K562 (cell line): Measurements from ENCODE around the gene SGMS1. TPM values are rescaled to one million over a fixed set of nuclear protein-coding genes. Genes with fewer than 3 reads are reported as not detected.

Experiments
- HNRNPK ChIP-seq: fragments of 200-400 bp; formaldehyde crosslinking; IDR thresholded peaks from one replicate; pipeline ENCODE4 v1.6.1; 2018; ENCODE audit warnings: mild to moderate bottlenecking, low read depth, low read length; ENCODE audit not compliant: poor library complexity, severe bottlenecking
- JUND ChIP-seq, 2 experiments: IDR thresholded peaks; 2 replicates in 1 of 2; 3 replicates in 1 of 2; pipeline ENCODE4 v1.6.1; 2011; ENCODE audit warnings: borderline replicate concordance in 2 of 2, low read depth in 2 of 2, low read length in 2 of 2, improper control_type of control experiment in 1 of 2, missing biosample characterization in 1 of 2, missing genetic modification characterization in 1 of 2, missing genetic modification reagents in 1 of 2
- MAFG ChIP-seq: fragments of 450-650 bp; conservative IDR thresholded peaks from 2 replicates; pipeline ENCODE4 v1.6.1; 2016; ENCODE audit warnings: missing genetic modification characterization, missing compliant biosample characterization
- NUFIP1 ChIP-seq: fragments of 450-650 bp; IDR thresholded peaks from 2 replicates; pipeline ENCODE4 v1.6.1; 2018; ENCODE audit not compliant: partially characterized antibody
- POLR2A ChIP-seq: fragments of 450-650 bp; conservative IDR thresholded peaks from 2 replicates; pipeline ENCODE4 v1.6.1; 2016
- POLR2B ChIP-seq: fragments of 450-650 bp; IDR thresholded peaks from 2 replicates; pipeline ENCODE4 v1.6.1; 2018; ENCODE audit warnings: low read depth; ENCODE audit not compliant: partially characterized antibody
- RNF2 ChIP-seq: sonication (generic); IDR thresholded peaks from 2 replicates; pipeline ENCODE4 v1.6.1; 2016
- SREBF1 ChIP-seq: fragments of 150-350 bp; IDR thresholded peaks from 2 replicates; pipeline ENCODE4 v1.6.1; 2014; ENCODE audit warnings: antibody characterized with exemption, low read depth, low read length, borderline replicate concordance
- TARDBP ChIP-seq: fragments of 450-650 bp; IDR thresholded peaks from 2 replicates; pipeline ENCODE4 v1.6.1; 2016
- TCF7L2 ChIP-seq: fragments of 150-350 bp; IDR thresholded peaks from 2 replicates; pipeline ENCODE4 v1.6.1; 2016; ENCODE audit warnings: low read depth, mild to moderate bottlenecking, low read length, moderate library complexity
- TOE1 ChIP-seq, 2 experiments: fragments of 450-650 bp in 1 of 2; sonication (generic) in 1 of 2; formaldehyde crosslinking in 1 of 2; IDR thresholded peaks; 2 replicates each; pipeline versions ENCODE4 v1.7.1 to v1.8.0; 2016 to 2022; ENCODE audit warnings: borderline replicate concordance in 2 of 2, mild to moderate bottlenecking in 2 of 2, antibody characterized with exemption in 1 of 2, inconsistent platforms in 1 of 2, low read depth in 1 of 2, missing genetic modification reagents in 1 of 2, moderate library complexity in 1 of 2
- ZC3H8 ChIP-seq: fragments of 450-650 bp; IDR thresholded peaks from 2 replicates; pipeline ENCODE4 v1.6.1; 2017
- ZNF23 ChIP-seq: fragments of 250-450 bp; sonication (Bioruptor Pico); IDR thresholded peaks from 2 replicates; pipeline ENCODE4 v1.4.0; 2020; ENCODE audit warnings: mild to moderate bottlenecking
- polyA plus RNA-seq, 8 experiments: library from polyadenylated mRNA; depleted of rRNA in 4 of 8; stranded (reverse) in 5 of 8; unstranded in 3 of 8; fragments of >200 nt; fragmentation: Nextera tagmentation in 2 of 8; fragmentation: Illumina TruSeq in 1 of 8; extraction: Ambion mirVana in 2 of 8; extraction: Trizol in 1 of 8; gene quantifications; 2 replicates each; pipeline versions ENCODE4 v1.2.1 to v1.2.3, GENCODE V29; 2011 to 2014; ENCODE audit warnings: inconsistent platforms in 1 of 8, missing spikeins in 1 of 8
- total RNA-seq, 7 experiments: library from RNA; depleted of rRNA in 6 of 7; stranded (reverse); fragments of >200 nt in 6 of 7; fragmentation: Illumina TruSeq in 2 of 7; extraction: Trizol in 2 of 7; gene quantifications; 2 replicates each; pipeline versions ENCODE4 v1.2.1 to v1.2.3, GENCODE V29; 2011 to 2021; ENCODE audit warnings: low replicate concordance in 1 of 7
- TF ChIP-seq, protein P1 (sequence below), 3 experiments: fragments of 200-800 bp in 1 of 3; sonication (Bioruptor generic) in 1 of 3; sonication (generic) in 1 of 3; formaldehyde crosslinking in 1 of 3; IDR thresholded peaks; 2 replicates each; pipeline versions ENCODE4 v1.6.1 to v1.8.0; 2016 to 2022; ENCODE audit warnings: mild to moderate bottlenecking in 2 of 3, missing compliant biosample characterization in 2 of 3, missing genetic modification characterization in 2 of 3, missing genetic modification reagents in 1 of 3
- TF ChIP-seq, protein P2 (sequence below): fragments of 450-650 bp; formaldehyde crosslinking; conservative IDR thresholded peaks from 2 replicates; pipeline ENCODE4 v1.4.0; 2022; ENCODE audit warnings: mild to moderate bottlenecking, missing genetic modification characterization
- TF ChIP-seq, protein P3 (sequence below), 3 experiments: IDR thresholded peaks in 2 of 3; conservative IDR thresholded peaks in 1 of 3; 2 replicates each; pipeline ENCODE4 v1.5.1; 2011 to 2012; ENCODE audit warnings: low read length in 3 of 3, mild to moderate bottlenecking in 3 of 3, control low read depth in 2 of 3, improper control_type of control experiment in 1 of 3, inconsistent platforms in 1 of 3, low read depth in 1 of 3, mixed read lengths in 1 of 3, moderate library complexity in 1 of 3; ENCODE audit not compliant: insufficient read depth in 2 of 3
- TF ChIP-seq, protein P4 (sequence below), 2 experiments: fragments of 200-800 bp in 1 of 2; sonication (Bioruptor generic) in 1 of 2; sonication (generic) in 1 of 2; formaldehyde crosslinking in 1 of 2; IDR thresholded peaks in 1 of 2; conservative IDR thresholded peaks in 1 of 2; 2 replicates each; pipeline versions ENCODE4 v1.5.0 to v1.6.1; 2016 to 2020; ENCODE audit warnings: missing compliant biosample characterization in 1 of 2, missing genetic modification characterization in 1 of 2, missing genetic modification reagents in 1 of 2
- TF ChIP-seq, protein P5 (sequence below): fragments of 250-450 bp; sonication (Bioruptor Pico); IDR thresholded peaks from 2 replicates; pipeline ENCODE4 v1.8.0; 2022; ENCODE audit warnings: inconsistent platforms

SGMS1 gene
- total and polyA plus RNA-seq, 9 of the 15 experiments (the other 6 are each of a cell fraction or from before 2014, with no cell fraction given): 22.6 to 232 (median 82.2) TPM

DNA sequence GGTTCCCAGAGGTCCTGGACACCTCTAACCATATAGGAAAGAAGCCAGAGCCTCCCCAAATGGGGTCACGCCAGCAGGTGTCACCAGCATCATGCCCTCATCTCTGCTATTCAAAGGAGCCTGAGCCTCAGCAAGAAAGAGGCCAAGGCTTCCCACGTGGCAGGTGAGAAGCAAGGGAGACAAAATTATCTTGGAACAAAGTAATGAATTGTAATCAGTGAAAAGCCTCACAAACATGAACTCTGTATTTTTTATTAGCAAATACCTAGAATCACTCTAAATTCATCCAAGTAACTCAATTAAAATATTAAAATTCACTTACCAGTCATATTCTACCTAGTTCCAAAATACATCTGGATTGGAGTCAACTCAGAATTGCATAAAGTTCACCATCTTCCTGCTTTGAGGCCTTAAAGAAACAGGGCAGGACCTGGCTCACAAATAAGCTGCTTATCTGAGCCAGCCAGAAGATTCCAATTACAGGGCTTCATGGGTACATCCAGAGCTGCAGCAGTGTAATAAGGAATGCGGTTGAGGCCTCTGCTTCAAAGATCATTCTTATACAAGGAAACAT is 68.7 kb downstream of the SGMS1 start (continued):
- TF ChIP-seq, protein P1, sequence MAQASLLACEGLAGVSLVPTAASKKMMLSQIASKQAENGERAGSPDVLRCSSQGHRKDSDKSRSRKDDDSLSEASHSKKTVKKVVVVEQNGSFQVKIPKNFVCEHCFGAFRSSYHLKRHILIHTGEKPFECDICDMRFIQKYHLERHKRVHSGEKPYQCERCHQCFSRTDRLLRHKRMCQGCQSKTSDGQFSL (CRISPR knock-in tag; IDR thresholded peaks at IDR 0.05): no peak
- TF ChIP-seq, protein P1 (tag; IDR thresholded peaks at IDR 0.05): no peak
- TF ChIP-seq POLR2A (no peak), ZC3H8 (0 out of 2 replicates have a peak, but pooled peaks have one; percentile 55), TCF7L2 (no peak), TOE1 (IDR thresholded peaks at IDR 0.05; ENCODE audit: borderline replicate concordance) (peak; percentile 51; the same call in 1 of the 2 replicates), TOE1 (CRISPR knock-in tag; IDR thresholded peaks at IDR 0.05; ENCODE audit: borderline replicate concordance, low read depth) (no peak), TARDBP (no peak), RNF2 (peak; percentile 45; the same call in 1 of the 2 replicates), NUFIP1 (peak; percentile 58), ZNF23 (CRISPR knock-in tag) (no peak), HNRNPK (no peak), SREBF1 (no peak), POLR2B (no peak), JUND (IDR thresholded peaks at IDR 0.05; ENCODE audit: borderline replicate concordance, low read depth, low read length) (peak; percentile 57), JUND (tag; IDR thresholded peaks at IDR 0.05; ENCODE audit: borderline replicate concordance, low read depth, low read length) (peak; percentile 51; the same call in 1 of the 3 replicates), MAFG (tag) (no peak)
- TF ChIP-seq, protein P2, sequence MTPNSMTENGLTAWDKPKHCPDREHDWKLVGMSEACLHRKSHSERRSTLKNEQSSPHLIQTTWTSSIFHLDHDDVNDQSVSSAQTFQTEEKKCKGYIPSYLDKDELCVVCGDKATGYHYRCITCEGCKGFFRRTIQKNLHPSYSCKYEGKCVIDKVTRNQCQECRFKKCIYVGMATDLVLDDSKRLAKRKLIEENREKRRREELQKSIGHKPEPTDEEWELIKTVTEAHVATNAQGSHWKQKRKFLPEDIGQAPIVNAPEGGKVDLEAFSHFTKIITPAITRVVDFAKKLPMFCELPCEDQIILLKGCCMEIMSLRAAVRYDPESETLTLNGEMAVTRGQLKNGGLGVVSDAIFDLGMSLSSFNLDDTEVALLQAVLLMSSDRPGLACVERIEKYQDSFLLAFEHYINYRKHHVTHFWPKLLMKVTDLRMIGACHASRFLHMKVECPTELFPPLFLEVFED (CRISPR knock-in tag): no peak
- TF ChIP-seq, protein P3, sequence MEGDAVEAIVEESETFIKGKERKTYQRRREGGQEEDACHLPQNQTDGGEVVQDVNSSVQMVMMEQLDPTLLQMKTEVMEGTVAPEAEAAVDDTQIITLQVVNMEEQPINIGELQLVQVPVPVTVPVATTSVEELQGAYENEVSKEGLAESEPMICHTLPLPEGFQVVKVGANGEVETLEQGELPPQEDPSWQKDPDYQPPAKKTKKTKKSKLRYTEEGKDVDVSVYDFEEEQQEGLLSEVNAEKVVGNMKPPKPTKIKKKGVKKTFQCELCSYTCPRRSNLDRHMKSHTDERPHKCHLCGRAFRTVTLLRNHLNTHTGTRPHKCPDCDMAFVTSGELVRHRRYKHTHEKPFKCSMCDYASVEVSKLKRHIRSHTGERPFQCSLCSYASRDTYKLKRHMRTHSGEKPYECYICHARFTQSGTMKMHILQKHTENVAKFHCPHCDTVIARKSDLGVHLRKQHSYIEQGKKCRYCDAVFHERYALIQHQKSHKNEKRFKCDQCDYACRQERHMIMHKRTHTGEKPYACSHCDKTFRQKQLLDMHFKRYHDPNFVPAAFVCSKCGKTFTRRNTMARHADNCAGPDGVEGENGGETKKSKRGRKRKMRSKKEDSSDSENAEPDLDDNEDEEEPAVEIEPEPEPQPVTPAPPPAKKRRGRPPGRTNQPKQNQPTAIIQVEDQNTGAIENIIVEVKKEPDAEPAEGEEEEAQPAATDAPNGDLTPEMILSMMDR (IDR thresholded peaks at IDR 0.05 in 2 of 3, conservative IDR thresholded peaks at IDR 0.05 in 1 of 3; ENCODE audit: insufficient read depth in 2 of 3, low read depth in 1 of 3, low read length in 3 of 3): peak; percentile 53 to 67 (median 65)
- TF ChIP-seq, protein P4, sequence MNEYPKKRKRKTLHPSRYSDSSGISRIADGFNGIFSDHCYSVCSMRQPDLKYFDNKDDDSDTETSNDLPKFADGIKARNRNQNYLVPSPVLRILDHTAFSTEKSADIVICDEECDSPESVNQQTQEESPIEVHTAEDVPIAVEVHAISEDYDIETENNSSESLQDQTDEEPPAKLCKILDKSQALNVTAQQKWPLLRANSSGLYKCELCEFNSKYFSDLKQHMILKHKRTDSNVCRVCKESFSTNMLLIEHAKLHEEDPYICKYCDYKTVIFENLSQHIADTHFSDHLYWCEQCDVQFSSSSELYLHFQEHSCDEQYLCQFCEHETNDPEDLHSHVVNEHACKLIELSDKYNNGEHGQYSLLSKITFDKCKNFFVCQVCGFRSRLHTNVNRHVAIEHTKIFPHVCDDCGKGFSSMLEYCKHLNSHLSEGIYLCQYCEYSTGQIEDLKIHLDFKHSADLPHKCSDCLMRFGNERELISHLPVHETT (CRISPR knock-in tag; conservative IDR thresholded peaks at IDR 0.05 in 1 of 2, IDR thresholded peaks at IDR 0.05 in 1 of 2): no peak; a peak in 1 of 4 replicates
- TF ChIP-seq, protein P5, sequence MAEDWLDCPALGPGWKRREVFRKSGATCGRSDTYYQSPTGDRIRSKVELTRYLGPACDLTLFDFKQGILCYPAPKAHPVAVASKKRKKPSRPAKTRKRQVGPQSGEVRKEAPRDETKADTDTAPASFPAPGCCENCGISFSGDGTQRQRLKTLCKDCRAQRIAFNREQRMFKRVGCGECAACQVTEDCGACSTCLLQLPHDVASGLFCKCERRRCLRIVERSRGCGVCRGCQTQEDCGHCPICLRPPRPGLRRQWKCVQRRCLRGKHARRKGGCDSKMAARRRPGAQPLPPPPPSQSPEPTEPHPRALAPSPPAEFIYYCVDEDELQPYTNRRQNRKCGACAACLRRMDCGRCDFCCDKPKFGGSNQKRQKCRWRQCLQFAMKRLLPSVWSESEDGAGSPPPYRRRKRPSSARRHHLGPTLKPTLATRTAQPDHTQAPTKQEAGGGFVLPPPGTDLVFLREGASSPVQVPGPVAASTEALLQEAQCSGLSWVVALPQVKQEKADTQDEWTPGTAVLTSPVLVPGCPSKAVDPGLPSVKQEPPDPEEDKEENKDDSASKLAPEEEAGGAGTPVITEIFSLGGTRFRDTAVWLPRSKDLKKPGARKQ: no peak
